Hematopoietic multipotent progenitor cell treated with erythropoietin and hydrocortisone succinate and interleukin-3 and kit ligand, for 4 days (in vitro differentiated cells): ENCODE results near the gene PXDN.

ENCODE experiments used
- DNase-seq: peaks from one replicate; pipeline ENCODE4 v3.0.0-alpha.2; 2015

Gene PXDN

DNA sequence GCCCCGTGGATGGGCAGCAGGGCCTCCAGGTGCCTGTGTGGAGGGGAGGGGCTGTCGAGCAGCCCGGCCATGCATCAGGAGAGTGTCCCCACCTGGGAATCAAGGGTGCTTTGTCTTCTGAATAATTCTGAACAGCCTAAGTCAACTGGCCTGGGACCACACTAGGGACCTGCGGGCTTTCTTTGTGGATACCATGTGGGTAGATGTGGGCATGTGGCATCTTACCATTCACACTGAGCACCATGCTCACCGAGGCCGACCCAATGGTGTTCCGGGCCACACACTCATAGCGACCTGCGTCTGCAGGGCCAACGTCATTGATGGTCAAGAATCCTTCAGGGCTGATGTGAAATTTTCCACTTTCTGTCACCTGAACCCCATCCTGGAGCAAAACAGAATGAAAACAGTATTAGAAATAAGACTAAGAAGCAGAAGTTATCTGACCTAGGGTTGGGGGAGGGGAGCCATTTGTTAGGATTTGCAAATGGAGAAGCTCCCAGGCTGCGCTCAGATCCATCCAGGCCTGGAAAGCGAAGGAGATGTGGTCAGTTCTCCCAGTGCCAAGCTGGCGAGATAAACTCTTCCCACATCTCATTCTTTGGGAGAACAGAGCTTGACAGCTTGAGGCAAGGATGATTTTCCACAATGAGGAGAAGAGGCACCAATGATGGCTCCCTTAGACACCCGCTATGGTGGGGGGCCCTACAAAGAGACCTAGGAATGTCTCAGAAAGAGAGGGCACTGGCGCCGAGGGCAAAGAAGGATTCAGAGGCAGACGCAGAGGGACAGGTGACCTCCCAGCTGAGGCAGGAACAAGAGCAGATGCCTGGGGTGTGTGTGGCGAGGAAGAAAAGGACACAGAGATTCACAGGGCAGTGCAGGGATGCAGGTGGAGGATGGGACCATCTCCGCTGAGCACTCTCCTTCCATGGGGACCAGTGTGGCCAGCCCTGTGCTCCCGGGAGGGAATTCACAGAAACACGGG lies 83.4 kb downstream of the PXDN start:
- no peak for DNase-seq

DNA sequence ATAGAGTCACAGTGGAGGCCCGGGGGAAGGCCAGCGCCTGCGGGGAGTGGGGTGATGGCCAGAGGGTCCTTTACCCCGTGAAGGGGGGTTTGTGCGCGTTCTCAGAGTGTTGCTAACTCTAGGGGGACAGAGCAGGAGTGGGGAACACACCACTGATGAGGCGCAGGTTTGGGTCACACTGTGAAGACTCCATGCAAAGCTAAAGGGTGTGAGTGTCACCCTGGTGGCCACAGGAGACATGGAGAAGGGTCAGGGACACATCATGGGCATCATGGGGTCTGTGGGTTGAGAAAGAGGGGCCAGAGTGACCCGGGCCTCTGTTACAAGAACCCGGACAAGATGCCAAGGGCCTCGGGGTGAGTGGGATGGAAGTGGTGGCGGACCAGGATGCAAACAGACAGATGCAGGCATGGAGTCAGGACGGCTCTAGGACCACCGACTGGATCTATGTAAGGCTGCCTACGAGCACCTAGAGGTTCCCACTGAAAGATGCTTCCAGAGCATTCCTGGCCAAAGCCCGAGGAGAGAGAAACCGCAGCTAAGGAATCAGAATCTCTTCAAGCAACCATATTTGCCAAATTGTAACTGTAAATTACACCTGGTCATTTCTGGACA lies 84.3 kb downstream of the PXDN start:
- DNase-seq, result no peak

DNA sequence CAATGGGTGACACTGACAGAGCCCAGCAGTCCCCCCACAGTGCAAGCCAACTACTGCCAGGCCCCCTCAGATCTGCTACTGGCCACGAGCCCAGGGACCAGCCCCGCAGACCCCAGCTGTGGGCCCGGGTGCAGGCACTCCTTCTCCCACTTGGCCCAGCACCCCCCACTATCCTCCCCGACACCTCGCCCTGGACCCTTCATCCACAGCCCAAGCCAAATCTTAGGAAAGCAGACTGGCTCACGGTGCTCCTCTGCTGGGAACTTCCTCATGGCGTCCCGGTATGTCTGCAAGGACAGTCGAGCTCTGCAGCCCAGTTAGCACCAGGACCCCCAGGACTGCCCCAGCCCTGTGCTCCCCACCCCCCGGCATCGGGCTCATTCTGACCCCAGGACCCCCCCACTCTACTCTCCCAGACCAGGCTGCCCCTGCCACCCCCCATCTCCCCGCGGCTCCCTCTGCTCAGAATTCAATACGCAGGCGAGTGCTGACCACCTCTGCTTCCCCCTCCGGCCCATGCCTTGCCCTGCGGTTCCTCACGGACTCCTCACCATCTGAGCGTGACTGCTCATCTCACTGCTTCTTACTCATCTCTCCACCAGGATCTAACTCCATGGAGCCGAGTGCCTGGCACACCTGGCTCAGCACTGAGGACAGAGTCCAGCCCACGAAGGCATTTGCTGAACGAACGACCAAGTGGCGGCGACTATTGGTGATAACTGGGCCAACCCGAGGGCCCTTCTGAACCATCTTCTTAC lies 85.7 kb downstream of the PXDN start:
- DNase-seq, result no peak

DNA sequence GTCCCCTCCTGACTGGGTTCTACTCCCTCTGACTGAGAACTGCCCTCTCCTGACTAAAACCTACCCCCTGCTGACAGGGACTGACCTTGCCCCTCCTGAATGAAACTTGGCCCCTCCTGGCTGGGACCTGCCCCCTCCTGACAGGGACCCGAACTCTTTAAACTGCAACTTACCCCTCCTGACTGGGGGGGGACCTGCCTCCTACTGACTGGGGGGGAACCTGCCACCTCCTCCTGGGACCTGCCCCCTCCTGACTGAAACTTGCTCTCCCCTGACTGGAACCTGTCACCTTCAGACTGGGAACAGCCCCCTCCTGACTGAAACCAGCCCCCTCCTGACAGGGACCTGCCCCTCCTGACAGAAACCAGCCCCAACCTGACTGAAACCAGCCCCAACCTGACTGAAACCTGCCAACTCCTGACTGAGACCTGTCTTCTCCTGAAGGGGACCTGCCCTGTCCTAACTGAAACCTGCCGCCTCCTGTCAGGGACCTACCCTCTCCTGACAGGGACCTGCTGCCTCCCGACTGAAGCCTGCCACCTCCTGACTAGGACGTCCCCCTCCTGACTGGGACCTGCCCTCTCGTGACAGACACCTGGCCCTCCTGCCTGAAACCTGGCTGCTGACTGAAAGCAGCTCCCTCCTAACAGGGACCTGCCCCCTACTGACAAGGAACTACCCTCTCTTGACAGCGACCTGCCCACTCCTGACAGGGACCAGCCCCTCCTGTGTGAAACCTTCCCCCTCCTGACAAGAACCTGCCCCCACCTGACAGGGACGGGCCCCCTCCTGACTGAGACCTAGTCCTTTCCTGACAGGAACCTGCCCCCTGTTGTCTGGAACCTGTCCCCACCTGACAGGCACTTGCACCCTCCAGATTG lies 87.1 kb downstream of the PXDN start:
- DNase-seq, result no peak

DNA sequence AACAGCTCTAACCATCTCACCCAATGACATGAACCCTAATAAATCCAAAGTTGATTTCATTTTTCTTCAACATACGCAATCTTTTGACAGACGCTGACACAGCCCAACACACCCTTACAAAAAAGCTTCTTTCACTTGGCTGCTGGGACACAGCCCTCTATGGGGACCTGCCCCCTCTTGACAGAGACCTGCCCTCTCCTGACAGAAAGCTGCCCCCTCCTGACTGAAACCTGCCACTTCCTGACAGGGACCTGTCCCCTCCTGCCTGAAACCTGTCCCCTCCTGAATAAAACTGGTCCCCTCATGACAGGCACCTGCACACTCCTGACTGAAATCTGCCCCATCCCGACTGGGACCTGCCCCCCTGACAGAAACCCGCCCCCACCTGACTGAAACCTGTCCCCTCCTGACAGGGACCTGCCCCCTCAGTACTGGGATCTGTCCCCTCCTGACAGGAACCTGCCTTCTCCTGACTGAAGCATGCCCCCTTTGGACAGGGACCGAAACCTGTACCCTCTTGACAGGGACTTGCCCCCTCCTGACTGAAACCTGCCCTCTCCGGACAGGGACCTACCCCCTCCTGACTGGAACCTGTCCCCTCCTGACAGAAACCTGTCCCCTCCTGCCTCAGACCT lies 87.9 kb downstream of the PXDN start:
- DNase-seq, result no peak

DNA sequence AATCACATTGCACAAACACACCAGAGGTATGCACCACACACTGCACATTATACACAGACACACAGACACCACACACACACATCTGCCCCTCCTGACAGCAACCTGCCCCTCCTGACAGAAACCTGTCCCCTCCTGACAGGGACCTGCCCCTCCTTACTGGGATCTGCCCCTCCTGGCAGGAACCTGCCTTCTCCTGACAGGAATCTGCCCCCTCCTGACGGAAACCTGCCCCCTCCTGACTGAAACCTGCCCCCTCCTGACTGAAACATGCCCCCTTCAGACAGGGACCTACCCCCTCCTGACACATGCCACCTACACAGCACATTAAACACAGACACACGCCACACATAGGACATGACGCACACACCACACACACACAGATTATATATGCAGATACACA lies 88.9 kb downstream of the PXDN start:
- DNase-seq, result no peak

DNA sequence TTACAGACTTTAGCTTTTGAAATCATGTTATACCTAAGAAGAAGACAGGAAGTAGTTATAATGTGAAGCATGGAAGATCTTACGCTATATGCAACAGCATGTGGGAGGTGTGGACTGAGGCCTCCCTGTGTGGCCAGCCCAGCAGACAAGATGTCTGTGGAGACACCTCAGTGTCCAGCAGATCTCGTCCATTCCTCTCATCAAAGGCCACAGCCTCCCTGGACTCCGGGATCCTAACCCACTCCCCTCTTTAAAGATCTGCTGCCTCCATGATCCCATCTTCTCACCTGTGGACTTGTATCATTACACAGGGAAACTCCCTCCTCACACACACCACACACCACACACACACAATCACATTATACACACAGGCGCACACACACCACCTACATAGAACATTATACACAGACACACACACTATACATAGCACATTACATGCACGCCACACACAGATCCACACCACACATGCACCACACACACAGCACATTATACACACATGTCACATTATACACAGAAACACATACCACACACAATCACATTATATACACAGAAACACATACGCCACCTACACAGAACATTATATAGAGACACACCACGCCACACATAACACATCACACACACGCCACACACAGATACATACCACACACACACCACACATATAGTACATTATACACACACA lies 89.5 kb downstream of the PXDN start:
- no peak for DNase-seq

DNA sequence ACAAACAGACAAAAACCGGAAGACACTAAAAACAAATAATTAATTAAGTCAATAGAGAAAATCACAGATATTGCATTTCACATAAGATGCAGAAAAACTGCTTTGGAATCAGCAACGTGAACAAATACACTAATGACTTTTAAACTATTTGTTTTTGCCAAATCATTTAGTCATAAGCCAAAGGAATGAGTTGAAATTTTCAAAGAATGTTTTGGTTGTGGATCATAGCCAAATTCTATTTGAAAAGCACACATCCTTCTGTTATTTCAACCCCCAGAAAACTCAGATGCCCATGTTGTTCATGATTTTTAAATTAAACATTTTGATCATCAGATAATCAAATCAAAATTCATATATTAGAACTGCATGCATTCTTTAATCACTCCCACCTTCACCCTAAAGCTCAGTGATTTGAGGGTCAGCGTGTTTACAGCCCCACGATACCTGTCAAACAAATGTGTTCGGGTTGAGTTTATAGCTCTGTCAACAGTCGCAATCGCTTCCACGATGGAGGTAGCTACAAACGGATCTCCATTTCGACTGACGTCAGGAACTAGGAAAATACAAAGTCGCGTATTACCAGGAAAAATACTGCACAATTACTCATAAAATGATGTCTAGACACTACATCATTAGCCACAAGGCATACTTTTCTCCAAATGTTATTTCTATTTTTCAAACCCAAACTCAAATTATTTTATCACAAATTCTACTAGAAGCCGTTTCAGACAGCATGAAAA lies 90.2 kb downstream of the PXDN start:
- DNase-seq, result no peak

DNA sequence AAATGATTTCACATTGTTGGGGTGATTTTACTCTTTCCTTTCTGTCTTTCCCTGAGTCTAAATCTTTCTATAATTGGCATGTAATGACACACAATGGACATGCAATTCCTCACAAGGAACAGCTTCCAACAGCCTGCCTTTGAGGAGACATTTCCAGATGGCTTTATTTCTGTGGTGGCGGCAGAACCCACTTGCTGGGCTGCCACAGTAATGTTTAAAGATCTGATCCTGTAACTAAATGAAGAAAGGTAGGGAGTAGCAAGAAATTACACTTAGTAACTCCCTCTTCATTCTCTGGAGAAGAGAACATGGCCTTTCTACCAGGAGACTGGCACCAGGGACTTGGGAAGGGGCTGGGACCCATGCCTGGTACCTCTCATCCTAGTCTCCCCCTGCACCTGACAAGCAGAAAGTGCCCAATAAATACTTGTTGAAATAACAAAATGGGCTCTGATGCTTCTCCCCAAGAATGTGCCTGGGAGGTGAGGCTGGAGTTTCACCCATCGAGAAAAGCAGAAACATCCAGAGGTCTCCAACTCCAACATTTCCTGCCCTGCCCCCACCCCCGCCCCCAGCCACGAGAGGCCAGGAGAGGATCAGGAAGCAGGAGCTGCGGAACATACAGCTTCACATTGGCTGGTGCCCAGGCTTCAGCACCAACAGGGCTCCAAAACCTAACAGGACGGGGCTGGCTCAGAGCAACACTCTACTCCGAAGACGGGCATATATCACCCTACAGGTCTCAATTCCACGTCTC lies 92.1 kb downstream of the PXDN start:
- DNase-seq, result no peak

DNA sequence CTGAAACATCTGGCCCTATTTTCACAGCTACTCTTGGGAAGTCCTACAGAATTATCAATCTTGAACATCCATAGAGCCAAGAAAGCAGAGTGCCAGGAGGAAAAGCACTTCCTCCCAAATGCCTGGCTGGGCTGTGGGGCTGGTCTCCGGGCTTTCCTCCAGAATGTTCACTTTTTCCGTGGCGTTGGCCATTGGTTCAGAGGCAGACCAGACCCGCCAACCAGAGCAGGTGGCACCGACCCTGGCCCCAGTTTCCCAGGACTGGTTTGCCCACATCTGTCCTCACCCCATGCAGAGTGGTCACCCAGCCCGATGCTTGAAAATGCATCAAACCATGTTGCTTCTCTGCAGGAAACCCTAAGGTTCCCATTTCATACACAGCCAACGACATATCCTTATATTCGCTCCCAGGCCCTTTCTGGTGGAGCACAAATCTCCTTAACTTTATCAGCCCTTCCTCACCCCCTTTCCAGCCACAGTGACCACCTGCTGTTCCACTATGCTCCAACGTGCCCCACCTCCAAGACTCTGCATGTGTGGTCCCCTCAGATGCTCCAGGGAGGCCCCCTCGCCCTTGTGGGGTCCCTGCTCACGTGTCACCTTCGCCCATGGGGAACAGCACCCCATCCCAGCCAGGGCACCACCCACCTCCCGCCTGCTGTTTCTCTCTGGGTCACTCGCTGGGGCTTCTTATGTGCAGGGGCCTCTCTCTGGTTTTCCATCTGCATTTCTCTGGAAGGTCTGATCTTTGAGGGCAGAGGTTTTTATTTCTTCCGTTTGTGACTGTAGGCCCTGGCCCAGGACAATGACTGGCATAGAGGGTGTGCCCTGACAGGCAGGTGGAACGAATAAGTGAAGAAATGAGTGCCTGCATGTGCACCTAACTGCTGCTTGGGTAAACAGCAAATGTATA lies 92.9 kb downstream of the PXDN start:
- no peak for DNase-seq

DNA sequence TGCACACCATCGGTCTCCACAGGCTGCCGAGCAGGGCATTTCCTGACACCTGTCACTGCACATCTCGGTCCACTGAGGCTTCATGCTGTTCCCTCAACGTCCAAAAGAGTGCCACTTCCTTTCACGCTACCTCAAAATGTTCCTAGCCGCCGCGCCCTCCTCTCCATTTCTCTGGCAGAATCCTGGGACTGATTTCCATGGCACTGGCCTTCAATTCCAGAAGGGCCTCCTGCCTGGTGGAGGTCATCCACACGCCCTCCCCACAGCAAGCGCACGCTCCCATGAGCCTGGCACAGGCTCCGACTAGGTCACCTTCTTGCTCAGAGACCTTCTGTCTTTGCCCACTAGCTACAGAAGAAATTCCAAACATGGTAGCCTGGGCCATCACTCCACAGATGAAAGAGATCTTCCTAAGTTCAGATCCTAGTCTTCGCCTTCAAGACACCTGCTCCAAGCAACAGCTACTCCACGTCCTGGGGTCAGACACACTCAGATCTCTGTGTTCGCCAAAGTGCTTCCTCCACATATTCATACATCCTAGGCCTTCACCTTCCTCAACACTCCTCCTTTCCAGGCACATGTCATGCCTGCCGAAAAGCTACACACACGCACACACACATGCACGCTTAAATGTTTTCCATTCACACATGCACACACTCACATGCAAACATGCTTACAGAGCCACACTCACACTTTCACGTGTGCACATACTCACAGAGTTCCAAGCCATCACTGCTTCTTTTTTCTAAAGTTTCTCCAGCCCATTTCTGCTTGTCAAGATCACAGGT lies 94.0 kb downstream of the PXDN start:
- DNase-seq, result no peak

DNA sequence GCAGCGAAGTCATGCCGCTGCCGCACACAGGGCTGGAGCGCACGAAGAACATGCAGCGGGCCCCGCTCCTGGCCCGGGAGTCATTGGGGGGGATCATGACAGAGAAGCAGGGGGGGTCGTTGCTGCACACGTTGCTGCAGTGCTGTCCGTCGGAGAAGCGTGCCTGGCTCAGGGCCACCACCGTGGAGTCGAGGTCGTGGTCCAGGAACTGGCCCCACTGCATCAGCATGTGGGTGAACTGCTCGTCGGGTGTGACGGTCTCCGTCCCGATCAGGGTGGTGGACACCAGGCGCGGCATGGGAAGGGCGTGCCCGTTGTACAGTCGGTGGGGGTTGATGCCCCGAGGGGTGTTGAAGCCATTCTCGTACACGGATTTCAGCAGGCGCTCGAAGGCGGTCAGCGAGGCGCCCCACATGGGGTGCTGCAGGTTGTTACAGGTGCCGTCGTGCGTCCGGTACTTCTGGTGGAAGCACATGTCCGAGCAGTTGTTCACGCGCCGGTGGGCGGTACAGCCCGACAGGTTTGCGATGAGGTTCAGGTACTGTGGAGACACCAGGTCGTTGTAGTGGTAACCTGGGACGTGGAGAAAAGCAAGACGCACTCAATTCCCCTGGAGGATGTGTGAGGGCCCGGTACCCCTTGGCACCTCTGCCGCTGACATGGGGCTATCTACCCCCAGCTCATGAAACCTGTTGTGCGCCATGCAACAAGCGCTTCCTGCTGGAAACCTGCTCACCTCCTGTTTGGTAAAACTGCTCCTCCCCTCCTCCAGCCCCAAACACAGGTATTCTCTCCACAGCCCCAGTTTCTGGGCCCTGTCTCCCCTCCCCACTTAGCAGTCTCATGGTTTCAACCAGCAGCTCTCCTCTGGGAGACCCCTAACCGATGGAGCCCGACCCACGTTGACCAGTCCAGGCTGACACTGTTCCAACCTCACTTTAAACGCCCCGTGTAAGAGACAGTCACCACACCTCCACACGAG lies 94.9 kb downstream of the PXDN start:
- DNase-seq, result no peak

DNA sequence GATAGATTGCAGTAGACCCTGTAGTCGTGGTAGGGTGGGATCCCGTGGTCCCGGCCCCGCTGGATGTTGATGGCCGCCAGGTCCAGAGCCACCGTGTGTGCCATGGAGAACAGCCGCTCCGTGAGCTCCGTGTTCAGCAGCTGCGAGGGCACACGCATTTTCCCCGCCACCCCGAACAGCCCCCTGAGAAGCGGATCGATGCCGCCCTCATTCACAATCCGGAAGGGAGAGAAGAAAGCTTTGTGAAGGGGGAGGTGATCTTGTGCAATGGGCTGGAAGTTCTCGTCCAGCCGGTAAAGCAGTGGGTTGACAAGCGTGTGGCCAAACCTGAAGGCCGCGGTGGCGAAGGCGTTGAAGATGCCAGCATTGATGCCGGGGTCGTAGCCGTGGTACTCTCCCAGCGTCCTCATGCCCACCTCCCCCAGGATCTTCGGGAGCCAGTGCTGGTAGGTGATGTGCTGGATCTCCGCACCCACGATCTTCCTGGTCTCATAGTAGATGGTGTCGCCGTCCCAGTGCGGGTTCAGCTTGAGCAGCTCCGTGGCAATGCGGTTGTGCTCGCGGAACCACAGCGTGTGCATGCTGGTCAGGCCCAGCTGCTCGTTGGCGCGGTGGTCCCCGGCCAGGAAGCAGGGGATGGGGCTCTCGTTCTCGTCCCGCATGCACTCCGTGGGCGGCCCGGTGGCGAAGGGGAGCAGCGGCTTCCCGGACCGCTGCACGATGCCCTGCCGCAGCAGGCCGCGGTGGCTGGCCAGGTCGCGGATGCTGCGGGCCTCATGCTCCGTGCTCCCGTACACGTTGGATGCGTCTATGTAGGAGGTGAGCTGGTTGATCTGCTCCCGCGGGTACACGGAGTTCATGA lies 95.8 kb downstream of the PXDN start:
- no peak for DNase-seq

DNA sequence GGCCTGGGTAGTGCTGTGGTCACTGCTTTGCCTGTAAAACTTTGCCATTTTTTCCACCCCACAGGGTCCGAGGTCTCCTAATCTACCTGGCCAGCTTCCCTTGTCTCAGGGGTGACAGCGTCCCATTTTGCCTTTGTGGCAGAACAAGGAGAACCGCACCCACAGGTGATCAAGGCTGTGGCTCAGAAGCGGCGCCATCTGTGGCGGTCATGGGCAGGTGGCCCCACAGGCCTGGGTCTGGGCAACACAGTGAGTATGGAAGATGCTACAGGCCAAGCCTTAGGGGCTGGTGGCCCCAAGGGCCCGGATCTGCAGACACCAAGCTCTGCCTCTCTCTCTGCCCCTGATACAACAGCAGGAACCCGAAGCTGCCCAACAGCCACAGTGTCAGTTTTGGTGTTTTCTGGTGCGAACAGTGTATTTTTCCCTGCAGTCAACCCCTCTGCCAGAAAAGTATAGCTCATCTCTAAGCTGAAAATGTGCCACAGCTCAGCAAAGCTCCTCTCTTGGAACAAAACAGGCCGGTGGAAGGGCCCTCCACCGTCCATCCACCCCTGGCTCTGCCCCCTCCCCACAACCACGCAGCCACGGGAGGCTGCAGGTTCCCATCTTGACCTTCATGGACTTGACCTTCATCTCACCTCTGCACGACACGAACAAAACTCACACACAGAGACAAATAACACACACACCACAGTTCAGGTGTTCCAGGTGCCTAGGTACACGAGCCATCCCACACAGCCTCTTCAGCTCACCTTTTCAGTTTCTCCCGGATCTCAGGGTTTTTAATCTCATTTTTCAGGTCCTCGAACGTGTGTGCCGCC lies 96.7 kb downstream of the PXDN start:
- no peak for DNase-seq
